Mucosa of gallbladder (tissue), 1 donor: ENCODE measurements around the gene NEMP1. TPM values are rescaled to one million over a fixed set of nuclear protein-coding genes. Genes with fewer than 3 reads are reported as not detected.
"Not testable (repeated sequence)": the region's sequence is repeated elsewhere in the genome, so short reads cannot be mapped to it uniquely, and the experiment has no call there.

Source experiments
- DNase-seq: peaks from one replicate; pipeline ENCODE4 v3.0.0-alpha.2; 2020; ENCODE audit warnings: low spot score
- total RNA-seq: library from RNA; stranded (reverse); gene quantifications from one replicate; pipeline ENCODE4 v1.2.1, GENCODE V29; 2021
- donor health status: DM: no; HTN: no; CAD: no.

The NEMP1 gene
- total RNA-seq, 1 donor from 2014 or later = 11.4 TPM

DNA sequence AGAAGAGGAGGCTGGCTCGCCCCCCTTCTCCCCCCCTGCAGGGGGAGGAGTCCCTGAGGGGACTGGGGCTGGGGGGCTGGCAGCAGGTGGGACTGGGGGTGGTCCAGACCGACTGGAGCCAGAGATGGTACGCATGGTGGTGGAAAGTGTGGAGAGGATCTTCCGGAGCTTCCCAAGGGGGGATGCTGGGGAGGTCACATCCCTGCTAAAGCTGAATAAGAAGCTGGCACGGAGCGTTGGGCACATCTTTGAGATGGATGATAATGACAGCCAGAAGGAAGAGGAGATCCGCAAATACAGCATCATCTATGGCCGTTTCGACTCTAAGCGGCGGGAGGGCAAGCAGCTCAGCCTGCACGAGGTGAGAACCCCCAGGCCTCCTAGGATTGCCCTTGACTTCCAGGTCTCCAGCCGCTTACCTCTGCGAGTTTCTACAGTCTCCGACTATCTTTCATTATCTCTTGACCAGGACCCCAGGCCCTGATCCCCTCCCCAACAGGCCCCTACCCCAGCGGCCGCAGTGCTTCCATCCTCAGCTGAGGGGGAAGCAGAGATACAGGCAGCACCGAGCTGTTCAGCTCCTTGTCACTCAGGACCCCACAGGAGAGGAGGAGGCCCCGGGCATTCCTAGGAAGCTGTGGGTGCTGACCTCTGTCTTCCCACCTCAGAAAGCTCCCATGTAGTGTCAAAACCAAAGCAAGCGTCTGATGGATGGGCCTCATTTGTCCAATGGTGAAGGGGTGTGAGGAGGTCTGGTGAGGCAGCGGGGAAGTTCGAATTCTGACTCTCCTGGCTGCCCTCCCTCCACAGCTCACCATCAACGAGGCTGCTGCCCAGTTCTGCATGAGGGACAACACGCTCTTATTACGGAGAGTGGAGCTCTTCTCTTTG, 13.3 kb upstream of the NEMP1 start:
- DNase-seq = no peak

GRCh38 chr12:57090924-57091637, 12.5 kb upstream of the NEMP1 start:
- DNase-seq = no peak

DNA sequence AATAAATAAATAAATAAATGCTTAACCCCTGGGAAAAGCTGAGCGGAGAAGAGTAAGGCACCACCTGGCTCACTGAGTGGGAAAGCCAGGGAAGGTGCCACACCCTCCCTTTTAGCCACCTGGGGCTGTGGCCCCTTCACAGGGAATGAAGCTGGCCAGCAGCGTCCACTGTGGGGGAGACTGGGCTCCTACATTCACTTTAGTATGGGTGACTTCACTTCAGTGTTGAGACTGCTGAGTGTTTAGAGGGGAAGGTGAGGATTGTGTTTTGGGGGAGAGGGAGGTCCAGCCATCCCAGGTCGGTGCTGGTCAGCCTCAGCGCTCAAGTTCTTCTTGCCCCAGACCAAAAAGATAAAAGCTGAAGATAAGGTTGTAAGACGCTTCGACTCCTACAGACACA, 11.9 kb upstream of the NEMP1 start:
- DNase-seq = no peak

- DNase-seq = peak; percentile 78
These were observed 11.0 kb upstream of the NEMP1 start for GRCh38 chr12:57089271-57090245.

DNA sequence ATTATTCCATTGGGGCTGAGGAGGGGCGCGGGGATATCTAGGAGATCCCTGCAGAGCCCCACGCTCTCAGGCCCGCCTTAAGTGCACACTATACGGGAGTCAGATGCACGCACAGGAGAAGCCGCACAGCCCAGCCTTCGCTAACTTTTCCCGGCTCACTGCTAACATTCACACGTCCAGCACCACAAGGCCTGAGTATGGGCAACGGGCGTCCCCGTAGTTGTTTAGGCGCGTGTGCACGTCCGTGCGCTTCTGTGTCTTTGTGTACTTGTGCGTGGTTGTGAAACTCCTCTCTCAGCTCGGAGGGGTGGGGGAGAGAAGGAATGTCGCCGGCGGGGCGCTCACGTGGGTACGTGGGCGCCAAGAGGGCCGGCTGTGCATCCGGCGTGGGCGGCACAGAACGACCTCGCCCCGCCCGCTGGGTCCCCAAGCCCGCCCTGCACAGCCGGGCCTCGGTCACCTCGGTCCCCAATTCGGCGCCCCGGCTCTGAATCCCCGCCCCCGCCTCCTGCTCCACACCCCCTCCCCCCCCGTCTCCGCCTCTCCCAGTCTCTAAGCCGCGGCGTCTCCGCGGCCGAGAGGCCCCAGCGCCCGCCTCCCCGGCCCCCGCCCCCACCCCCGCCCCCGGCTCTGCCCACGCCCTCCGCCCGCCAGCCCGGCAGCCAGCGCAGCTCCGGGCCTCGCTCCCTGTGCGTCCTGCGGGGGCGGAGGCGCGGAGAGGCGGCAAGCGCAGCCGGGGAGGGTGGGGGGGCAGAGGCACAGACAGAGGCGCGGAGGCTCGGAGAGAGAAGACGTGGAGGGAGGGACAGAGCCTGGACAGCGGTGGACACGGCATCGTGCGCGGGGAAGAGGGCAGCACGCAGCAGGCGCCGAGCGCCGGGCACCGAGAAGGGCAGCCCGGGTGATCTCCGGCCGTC, 10.0 kb upstream of the NEMP1 start, which contains the start of gene NAB2:
Gene NAB2, plus strand, starts transcription at position 761 of the 917 bp plus-strand sequence. CDS start 158 bp downstream, outside the sequence.
- DNase-seq = peak; percentile 94

GRCh38 chr12:57087691-57088353, 9.2 kb upstream of the NEMP1 start:
- DNase-seq = peak; percentile 82

GRCh38 chr12:57087010-57087690, 8.6 kb upstream of the NEMP1 start:
- DNase-seq = peak; percentile 89

- DNase-seq = peak; percentile 61
These were observed 8.0 kb upstream of the NEMP1 start for GRCh38 chr12:57086493-57087009.

GRCh38 chr12:57085999-57086492, 7.5 kb upstream of the NEMP1 start:
- DNase-seq = no peak

DNA sequence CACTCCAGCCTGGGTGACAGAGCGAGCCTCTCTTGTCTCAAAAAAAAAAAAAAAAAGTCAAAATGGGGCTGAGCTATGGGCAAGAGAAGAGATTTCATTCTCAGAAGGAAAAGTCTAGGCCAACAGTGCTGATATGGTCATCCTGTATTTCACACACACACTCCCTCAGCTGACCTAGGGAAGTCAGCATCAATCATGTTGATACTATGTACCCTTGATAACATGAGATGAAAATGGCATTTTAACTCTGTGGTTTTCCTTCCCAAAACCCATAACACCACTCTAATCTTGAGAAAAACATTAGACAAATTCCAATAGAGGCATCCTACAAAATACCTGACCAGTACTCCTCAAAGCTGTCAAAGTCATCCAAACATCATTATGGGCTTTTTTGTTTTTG, 2.3 kb upstream of the NEMP1 start:
- no peak for DNase-seq

DNA sequence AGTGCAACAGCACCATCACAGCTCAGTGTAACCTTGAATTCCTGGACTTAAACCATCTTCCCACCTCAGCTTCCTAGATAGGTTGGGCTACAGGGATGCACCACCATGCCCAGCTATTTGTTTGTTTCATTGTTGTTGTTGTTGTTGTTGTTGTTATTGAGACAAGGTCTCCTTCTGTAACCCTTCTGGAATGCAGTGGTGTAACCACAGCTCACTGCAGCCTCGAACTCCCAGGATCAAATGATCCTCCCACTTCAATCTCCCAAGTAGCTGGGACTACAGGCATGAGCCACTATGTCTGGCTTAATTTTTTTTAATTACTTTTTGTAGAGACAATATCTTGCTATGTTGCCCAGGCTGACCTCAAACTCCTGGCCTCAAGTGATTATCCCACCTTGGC, 1.2 kb upstream of the NEMP1 start:
- DNase-seq = no peak

DNA sequence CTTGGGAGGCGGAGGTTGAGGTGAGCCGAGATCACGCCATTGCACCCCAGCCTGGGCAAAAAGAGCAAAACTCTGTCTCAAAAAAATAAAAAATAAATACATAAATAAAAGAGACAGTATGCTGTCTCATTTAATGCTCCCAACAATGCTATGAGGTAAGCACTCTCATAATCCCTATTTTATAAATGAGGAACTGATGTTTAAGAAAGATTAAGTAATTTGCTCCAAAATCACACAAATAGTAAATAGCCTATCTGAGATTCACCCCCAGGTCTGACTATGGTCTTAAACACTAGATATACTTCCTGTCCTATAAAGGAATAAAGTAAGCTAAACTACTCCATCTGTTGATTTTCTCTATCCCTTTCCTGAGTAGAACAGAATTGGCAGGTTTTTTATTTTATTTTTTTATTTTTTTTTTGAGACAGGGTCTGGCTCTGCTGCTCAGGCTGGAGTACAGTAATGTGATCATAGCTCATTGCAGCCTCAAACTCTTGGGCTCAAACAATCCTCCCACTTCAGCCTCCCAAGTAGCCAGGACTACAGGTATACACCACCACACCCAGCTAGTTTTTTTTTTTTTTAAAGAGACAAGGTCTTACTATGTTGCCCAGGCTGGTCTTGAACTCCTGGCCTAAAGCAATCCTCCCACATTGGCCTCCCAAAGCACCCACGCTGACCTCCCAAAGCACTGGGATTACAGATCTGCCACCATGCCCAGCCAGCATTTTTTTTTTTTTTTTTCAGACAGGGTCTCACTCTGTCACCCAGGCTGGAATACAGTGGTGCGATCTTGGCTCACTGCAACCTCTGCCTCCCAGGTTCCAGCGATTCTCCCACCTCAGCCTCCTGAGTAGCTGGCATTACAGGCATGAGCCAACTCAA, 4.8 kb downstream of the NEMP1 start:
- DNase-seq = not testable (repeated sequence)

- DNase-seq = no peak
These were observed 5.9 kb downstream of the NEMP1 start for GRCh38 chr12:57072661-57073060.

- peak; percentile 77 for DNase-seq
These were observed 9.1 kb downstream of the NEMP1 start for GRCh38 chr12:57069523-57069922.

- no peak for DNase-seq
These were observed 12.3 kb downstream of the NEMP1 start for GRCh38 chr12:57066245-57066644.

GRCh38 chr12:57063991-57064685, 14.5 kb downstream of the NEMP1 start:
- no peak for DNase-seq

GRCh38 chr12:57058454-57058853, 20.1 kb downstream of the NEMP1 start:
- no peak for DNase-seq
